ENCODE measurements around the gene A2ML1. TPM values are rescaled to one million over a fixed set of nuclear protein-coding genes. Genes with fewer than 3 reads are reported as not detected.
A peak's percentile ranks its signal among the peaks of the same experiment; 100 is the strongest.
"Not testable (repeated sequence)": the region's sequence is repeated elsewhere in the genome, so short reads cannot be mapped to it uniquely, and the experiment has no call there.

Gene A2ML1
- total RNA-seq, 1 donor from 2014 or later, result not detected

DNA sequence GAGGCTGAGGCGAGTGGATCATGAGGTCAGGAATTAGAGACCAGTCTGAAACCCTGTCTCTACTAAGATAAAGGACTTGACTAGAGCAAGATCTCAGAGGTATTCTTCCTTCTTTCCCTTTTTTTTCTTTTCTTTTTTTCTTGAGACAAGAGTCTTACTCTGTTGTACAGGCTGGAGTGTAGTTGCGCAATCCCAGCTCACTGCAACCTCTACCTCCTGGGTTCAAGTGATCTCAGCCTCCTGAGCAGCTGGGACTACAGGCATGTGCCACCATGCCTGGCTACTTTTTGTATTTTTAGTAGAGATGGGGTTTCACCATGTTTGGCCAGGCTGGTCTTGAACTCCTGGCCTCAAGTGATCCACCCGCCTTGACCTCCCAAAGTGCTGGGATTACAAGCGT lies 37.0 kb downstream of the A2ML1 start:
- not testable (repeated sequence) for DNase-seq

DNA sequence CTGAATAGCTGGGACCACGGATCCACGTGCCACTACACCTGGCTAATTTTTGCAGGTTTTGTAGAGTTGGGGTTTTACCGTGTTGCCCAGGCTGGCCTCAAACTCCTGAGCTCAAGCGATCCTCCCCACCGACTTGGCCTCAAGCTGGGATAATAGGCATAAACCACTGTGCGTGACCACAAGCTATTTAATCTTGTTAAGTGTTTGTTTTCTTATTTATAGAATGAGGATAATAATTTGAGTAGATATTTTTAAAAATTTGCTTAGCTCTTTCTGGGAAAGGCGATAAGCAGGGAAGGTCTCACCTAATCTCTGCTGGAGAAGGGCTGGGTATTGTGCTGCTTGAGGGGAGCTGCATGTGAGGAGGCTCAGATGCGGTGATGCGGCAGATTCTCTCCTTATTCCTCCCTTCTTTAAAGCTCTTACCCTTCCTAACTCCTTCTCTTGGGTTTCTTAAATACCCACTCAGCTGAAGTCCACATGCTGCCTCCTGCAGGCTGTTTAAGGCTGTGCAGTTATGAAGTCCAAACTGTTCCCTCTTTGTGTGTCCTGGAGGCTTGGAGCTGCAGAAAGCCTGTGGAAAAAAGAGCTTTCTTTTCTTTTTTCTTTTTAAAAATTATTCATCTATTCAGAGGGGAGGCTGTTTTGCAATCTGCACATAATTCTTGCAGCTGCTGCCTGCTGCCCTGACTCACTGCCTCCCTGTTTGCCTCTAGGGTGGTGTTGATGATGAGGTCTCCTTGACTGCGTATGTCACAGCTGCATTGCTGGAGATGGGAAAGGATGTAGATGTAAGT lies 37.9 kb downstream of the A2ML1 start:
- peak; percentile 74 for DNase-seq

DNA sequence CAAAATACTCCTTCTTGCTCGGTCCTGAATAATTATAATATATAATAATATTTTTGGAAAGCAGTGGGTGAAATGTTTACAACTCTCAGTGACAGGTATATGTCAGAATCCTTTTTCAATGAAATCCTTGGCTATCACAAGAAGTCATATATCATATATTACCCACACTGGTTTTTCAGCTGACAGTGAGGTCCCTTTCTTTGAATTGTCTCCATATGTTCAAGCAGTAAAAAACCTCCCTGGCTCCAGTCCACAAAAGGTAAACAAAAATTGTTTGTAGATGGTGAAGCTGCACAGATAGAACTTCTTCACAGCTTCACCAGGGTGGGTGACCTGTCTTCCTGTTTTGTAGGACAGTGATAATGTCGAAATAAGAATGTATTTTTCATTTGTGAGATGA lies 44.0 kb downstream of the A2ML1 start:
- DNase-seq, result no peak

DNA sequence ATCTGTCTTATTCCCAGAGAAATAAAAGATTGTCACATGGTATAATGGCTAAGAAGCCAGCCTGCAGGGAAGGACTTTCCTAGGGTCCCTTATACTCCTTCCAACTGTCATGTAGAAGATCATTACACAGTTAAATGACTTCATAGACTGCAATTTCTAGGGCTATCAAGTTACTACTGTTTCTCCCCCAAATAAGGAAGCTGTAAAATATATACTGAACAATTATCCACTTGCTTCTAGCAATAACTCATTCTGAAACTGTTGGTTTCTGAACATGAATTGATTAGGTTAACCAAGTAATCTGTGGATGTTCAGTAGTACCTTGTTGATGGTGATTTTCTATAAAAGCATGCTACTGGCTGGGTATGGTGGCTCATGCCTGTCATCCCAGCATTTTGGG lies 44.6 kb downstream of the A2ML1 start:
- DNase-seq, result no peak

- DNase-seq, result no peak
These were observed 45.4 kb downstream of the A2ML1 start for GRCh38 chr12:8867786-8868185.

- DNase-seq, result no peak
These were observed 48.2 kb downstream of the A2ML1 start for GRCh38 chr12:8870586-8870985.

- DNase-seq, result no peak
These were observed 48.6 kb downstream of the A2ML1 start for GRCh38 chr12:8871068-8871467.

DNA sequence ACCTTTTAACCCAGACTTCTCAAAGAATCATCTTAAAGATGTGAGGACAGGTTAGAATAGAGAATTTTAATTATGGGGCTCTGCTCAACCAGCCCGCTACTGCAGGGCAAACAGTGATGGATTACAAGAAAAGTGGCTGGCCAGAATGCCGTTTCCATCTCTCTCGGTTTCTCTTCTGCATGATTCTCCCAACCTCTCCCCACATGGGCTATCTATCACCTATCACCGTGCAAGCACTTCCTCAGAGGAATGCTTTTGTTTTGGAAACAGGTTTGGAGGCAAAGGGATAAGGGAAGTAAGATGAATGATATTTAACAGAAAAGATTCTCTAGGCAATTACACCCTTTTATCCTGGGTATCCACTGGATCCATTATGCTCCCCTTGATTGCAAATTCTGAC lies 54.5 kb downstream of the A2ML1 start:
- DNase-seq, result no peak

GRCh38 chr12:8886502-8887284 lies 64.3 kb downstream of the A2ML1 start:
- no peak for DNase-seq

GRCh38 chr12:8887285-8887715 lies 64.9 kb downstream of the A2ML1 start:
- no peak for DNase-seq

- peak; percentile 73 for DNase-seq
These were observed 68.1 kb downstream of the A2ML1 start for GRCh38 chr12:8890313-8891085.

DNA sequence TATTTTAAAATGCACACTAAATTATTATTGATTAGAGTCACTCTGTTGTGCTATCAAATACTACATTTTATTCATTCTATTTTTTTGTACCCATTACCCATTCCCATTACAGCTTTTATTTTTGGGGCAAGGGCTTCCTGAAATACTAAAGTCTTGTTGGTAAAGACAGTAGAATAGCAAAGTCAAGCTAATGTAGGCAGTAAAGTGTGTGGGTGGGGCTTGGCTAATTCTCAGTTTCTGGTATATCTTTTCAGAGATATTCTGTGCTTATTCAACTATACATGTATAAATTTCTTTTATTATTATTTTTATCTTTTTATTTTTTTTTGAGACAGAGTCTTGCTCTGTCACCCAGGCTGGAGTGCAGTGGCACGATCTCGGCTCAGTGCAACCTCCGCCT lies 69.6 kb downstream of the A2ML1 start:
- no peak for DNase-seq

GRCh38 chr12:8894378-8894777 lies 72.0 kb downstream of the A2ML1 start:
- no peak for DNase-seq

DNA sequence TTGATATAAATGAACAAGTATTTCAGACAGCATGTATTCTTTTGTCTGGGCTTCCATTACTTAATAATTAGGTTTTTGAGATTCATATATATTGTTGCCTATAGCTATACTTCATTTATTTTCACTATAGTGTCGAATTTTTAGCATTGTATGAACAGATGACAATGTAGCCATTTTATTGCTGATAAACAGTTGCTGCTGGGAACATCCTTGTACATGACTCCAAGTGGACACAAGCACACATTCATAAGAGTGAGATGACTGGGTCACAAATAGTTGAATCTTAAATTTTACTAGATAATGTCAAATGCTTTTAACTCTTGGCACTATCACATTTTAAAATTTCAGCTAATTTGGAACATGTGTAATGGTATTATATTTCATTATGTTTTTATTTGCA lies 72.6 kb downstream of the A2ML1 start:
- no peak for DNase-seq

GRCh38 chr12:8897081-8897480 lies 74.7 kb downstream of the A2ML1 start:
- no peak for DNase-seq

- DNase-seq, result no peak
These were observed 77.4 kb downstream of the A2ML1 start for GRCh38 chr12:8899830-8900229.

GRCh38 chr12:8902703-8903102 lies 80.3 kb downstream of the A2ML1 start:
- not testable (repeated sequence) for DNase-seq

- no peak for DNase-seq
These were observed 81.2 kb downstream of the A2ML1 start for GRCh38 chr12:8903646-8904045.

DNA sequence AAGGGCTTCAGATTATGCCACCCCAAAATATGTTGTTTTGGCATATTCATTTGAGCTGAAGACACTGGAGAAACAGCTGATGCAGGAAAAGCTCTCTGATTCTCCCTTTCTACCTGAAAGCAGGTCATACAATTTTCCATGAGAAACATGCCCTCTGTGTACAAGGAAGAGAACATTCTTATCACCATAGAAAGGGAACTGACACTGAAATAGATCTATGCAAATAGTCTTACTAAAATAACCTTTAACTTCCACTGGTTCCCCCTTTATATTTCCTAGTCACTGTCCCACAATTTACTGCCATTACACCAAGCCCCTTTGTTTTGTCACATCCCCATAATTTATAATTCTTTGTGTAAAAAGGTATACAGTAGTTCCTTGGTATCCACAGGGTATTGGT lies 82.2 kb downstream of the A2ML1 start:
- DNase-seq, result no peak

DNA sequence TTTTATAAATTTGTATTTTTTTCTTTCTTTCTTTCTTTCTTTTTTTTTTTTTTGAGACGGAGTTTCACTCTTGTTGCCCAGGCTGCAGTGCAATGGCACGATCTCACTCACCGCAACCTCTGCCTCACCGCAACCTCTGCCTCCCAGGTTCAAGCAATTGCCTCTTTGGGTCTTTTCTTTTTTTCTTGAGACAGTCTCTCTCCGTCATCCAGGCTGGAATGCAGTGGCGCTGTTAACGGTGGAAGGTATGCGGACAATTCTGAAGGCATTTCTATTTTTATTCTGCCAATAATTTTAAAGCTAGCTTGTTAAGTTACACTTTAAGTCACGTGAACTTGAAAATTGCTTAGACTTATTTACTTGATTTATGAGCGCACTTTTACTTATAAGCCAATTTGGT lies 83.1 kb downstream of the A2ML1 start:
- no peak for DNase-seq

- no peak for DNase-seq
These were observed 84.1 kb downstream of the A2ML1 start for GRCh38 chr12:8906266-8907180.

- no peak for DNase-seq
These were observed 85.1 kb downstream of the A2ML1 start for GRCh38 chr12:8907513-8907912.

Measured in dermis blood vessel endothelial cell (primary cell).